ENCODE data around the gene MMP20. TPM values are rescaled to one million over a fixed set of nuclear protein-coding genes. Genes with fewer than 3 reads are reported as not detected.

The MMP20 gene
- total RNA-seq, 1 donor from 2014 or later = not detected

- DNase-seq (ENCODE audit: low spot score) = no peak
Measured at GRCh38 chr11:102560555-102561011, 64.5 kb downstream of the MMP20 start.

- no peak for DNase-seq (ENCODE audit: low spot score)
Measured at GRCh38 chr11:102559839-102560238, 65.3 kb downstream of the MMP20 start.

GRCh38 chr11:102555091-102555490 lies 70.0 kb downstream of the MMP20 start:
- no peak for DNase-seq (ENCODE audit: low spot score)

GRCh38 chr11:102553835-102554282 lies 71.3 kb downstream of the MMP20 start:
- no peak for DNase-seq (ENCODE audit: low spot score)

- no peak for DNase-seq (ENCODE audit: low spot score)
Measured at GRCh38 chr11:102552447-102553194, 72.5 kb downstream of the MMP20 start.

- no peak for DNase-seq (ENCODE audit: low spot score)
Measured at GRCh38 chr11:102552020-102552419, 73.1 kb downstream of the MMP20 start.

GRCh38 chr11:102551169-102551781 lies 73.9 kb downstream of the MMP20 start:
- DNase-seq (ENCODE audit: low spot score) = no peak

- no peak for DNase-seq (ENCODE audit: low spot score)
Measured at GRCh38 chr11:102546923-102547471, 78.1 kb downstream of the MMP20 start.

- no peak for DNase-seq (ENCODE audit: low spot score)
Measured at GRCh38 chr11:102546427-102546826, 78.7 kb downstream of the MMP20 start.

- no peak for DNase-seq (ENCODE audit: low spot score)
Measured at GRCh38 chr11:102545701-102546100, 79.4 kb downstream of the MMP20 start.

- DNase-seq (ENCODE audit: low spot score) = no peak
Measured at GRCh38 chr11:102544594-102544993, 80.5 kb downstream of the MMP20 start.

GRCh38 chr11:102539567-102539966 lies 85.6 kb downstream of the MMP20 start:
- DNase-seq (ENCODE audit: low spot score) = no peak

- no peak for DNase-seq (ENCODE audit: low spot score)
Measured at GRCh38 chr11:102538932-102539331, 86.2 kb downstream of the MMP20 start.

- no peak for DNase-seq (ENCODE audit: low spot score)
Measured at GRCh38 chr11:102534261-102534872, 90.8 kb downstream of the MMP20 start.

GRCh38 chr11:102530558-102530957 lies 94.6 kb downstream of the MMP20 start, which contains the start of gene MMP7:
TSS of gene MMP7 (minus strand) at chr11:102530747. CDS start at chr11:102530700, 47 bp downstream.
- DNase-seq (ENCODE audit: low spot score) = no peak

GRCh38 chr11:102528618-102529017 lies 96.5 kb downstream of the MMP20 start:
- DNase-seq (ENCODE audit: low spot score) = no peak

GRCh38 chr11:102527684-102528083 lies 97.4 kb downstream of the MMP20 start:
- DNase-seq (ENCODE audit: low spot score) = no peak

GRCh38 chr11:102527041-102527440 lies 98.1 kb downstream of the MMP20 start:
- DNase-seq (ENCODE audit: low spot score) = no peak

Data from mesenteric fat pad (tissue), 1 donor.